Measurements from ENCODE around the gene SASH1. TPM values are rescaled to one million over a fixed set of nuclear protein-coding genes. Genes with fewer than 3 reads are reported as not detected.

SASH1 gene
- polyA plus RNA-seq, 1 donor: 34.0 TPM

GRCh38 chr6:148457137-148457842, 114.7 kb downstream of the SASH1 start:
- DNase-seq (ENCODE audit: low read depth): no peak

- DNase-seq (ENCODE audit: low read depth): no peak
Measured at GRCh38 chr6:148457843-148458159, 115.2 kb downstream of the SASH1 start.

- no peak for DNase-seq (ENCODE audit: low read depth)
Measured at GRCh38 chr6:148459238-148459637, 116.6 kb downstream of the SASH1 start.

- DNase-seq (ENCODE audit: low read depth): no peak
Measured at GRCh38 chr6:148460876-148461646, 118.4 kb downstream of the SASH1 start.

GRCh38 chr6:148461986-148462577, 119.4 kb downstream of the SASH1 start:
- DNase-seq (ENCODE audit: low read depth): no peak

- DNase-seq (ENCODE audit: low read depth): no peak
Measured at GRCh38 chr6:148463671-148464070, 121.0 kb downstream of the SASH1 start.

- peak; percentile 73 for DNase-seq (ENCODE audit: low read depth)
Measured at GRCh38 chr6:148464319-148465010, 121.8 kb downstream of the SASH1 start.

GRCh38 chr6:148465011-148465335, 122.3 kb downstream of the SASH1 start:
- no peak for DNase-seq (ENCODE audit: low read depth)

GRCh38 chr6:148465670-148466069, 123.0 kb downstream of the SASH1 start:
- DNase-seq (ENCODE audit: low read depth): no peak

- no peak for DNase-seq (ENCODE audit: low read depth)
Measured at GRCh38 chr6:148466158-148466557, 123.5 kb downstream of the SASH1 start.

- DNase-seq (ENCODE audit: low read depth): no peak
Measured at GRCh38 chr6:148467926-148468325, 125.3 kb downstream of the SASH1 start.

- no peak for DNase-seq (ENCODE audit: low read depth)
Measured at GRCh38 chr6:148470156-148470555, 127.5 kb downstream of the SASH1 start.

- DNase-seq (ENCODE audit: low read depth): no peak
Measured at GRCh38 chr6:148470606-148471465, 128.2 kb downstream of the SASH1 start.

- DNase-seq (ENCODE audit: low read depth): no peak
Measured at GRCh38 chr6:148471624-148472159, 129.1 kb downstream of the SASH1 start.

- DNase-seq (ENCODE audit: low read depth): no peak
Measured at GRCh38 chr6:148472171-148473105, 129.8 kb downstream of the SASH1 start.

- no peak for DNase-seq (ENCODE audit: low read depth)
Measured at GRCh38 chr6:148479497-148479896, 136.9 kb downstream of the SASH1 start.

- no peak for DNase-seq (ENCODE audit: low read depth)
Measured at GRCh38 chr6:148487461-148487860, 144.8 kb downstream of the SASH1 start.

GRCh38 chr6:148491638-148492251, 149.1 kb downstream of the SASH1 start:
- DNase-seq (ENCODE audit: low read depth): no peak

GRCh38 chr6:148492654-148493290, 150.1 kb downstream of the SASH1 start:
- DNase-seq (ENCODE audit: low read depth): no peak
